Measurements from ENCODE around the gene DDX28.
"Not testable (repeated sequence)": the region's sequence is repeated elsewhere in the genome, so short reads cannot be mapped to it uniquely, and the experiment has no call there.

The DDX28 gene

DNA sequence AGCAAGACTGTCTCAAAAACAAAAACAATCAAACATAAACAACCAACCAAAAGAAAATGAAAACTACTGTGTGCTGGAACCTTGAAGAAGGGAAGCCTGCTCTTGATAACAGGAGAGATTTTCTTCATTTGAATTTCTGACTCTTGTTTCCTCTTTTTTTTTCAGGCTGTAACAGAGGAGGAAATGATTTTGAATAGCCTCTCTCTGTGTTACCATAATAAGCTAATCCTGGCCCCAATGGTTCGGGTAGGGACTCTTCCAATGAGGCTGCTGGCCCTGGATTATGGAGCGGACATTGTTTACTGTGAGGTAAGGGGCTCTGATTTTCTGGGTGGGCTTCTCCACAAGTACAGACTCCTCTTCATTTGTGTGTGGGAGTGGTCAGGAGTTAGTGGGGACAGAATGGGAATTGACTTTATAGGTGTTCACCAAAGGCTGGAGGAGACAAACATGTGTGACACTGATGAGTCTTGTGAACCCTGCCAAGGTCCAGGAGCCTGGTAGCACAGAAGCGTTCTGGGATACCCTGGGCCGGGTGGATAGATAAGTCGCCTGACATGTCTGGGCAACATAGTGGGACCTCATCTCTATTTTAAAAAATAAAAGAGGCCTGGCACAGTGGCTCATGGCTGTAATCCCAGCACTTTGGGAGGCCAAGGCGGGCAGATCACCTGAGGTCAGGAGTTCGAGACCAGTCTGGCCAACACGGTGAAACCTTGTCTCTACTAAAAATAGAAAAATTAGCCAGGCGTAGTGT, 15.0 kb upstream of the DDX28 start:
- DNase-seq (ENCODE audit: low spot score), result no peak

DNA sequence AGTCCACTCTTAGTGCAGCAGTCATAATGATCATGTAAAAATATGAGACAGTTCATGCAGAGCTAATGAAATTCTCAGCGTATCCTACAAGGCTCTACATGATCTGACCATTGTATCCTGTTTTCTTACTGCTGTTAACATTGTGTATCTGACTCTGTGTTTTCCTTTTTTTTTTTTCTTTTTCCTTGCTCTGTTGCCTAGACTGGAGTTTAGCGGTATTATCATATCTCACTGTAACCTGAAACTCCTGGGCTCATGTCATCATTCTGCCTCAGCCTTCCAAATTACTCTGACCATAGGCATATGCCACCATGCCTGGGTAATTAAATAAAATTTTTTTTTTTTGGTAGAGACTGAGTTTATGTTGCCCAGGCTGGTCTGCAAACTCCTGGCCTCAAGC, 12.2 kb upstream of the DDX28 start:
- DNase-seq (ENCODE audit: low spot score), result no peak

DNA sequence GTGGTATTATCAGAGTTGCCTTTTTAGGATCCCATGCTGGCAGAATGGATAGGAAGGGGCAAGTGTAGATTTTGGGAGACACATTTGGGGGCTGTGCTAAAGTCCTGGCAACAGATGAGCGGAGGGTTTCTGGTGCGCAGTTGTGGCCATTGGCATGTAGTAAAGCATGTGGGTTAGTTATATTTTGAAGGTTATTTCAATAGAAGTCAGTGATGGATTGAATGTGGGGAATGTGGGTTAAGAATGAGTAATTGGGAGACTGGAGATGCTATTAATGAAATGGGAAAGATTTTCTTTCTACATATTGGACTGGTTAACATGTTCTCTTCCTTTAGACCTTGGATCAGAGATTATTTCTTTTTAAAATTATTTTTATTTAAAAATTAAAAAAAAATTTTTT, 10.1 kb upstream of the DDX28 start:
- DNase-seq (ENCODE audit: low spot score), result no peak

DNA sequence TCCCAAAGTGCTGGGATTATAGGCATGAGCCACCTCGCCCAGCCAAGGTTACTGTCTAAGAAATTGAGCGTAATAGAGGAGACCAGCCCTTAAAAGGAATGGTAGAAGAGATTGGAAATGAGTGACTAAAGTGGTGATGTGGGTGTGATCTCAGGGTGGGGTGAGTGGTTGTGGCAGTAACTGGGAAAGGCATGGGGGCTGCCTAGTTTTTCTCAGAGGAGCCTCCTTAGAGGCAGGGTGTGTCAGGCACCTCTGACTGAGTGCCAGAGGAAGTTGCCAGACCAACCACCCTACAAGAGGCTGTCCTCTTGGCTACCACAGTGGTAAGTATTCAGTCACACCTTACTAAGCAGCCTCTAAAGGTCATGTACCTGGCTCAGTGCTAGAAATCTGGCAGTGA, 8.9 kb upstream of the DDX28 start:
- DNase-seq (ENCODE audit: low spot score), result no peak

DNA sequence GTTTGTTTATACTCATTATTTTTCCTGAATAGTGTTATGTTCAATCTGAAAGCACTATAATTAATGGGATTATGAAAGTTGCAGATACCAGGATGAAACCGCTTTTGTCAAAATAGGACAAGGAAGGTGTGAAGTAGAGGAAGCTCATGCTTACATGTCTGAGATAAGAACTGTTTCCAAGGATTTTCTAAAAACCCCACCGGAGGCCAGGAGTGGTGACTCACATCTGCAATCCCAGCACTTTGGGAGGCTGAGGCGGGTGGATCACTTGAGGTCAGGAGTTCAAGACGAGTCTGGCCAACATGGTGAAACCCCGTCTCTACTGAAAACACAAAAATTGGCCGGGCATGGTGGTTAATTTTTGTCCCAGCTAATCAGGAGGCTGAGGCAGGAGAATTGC, 7.1 kb upstream of the DDX28 start:
- DNase-seq (ENCODE audit: low spot score), result not testable (repeated sequence)

DNA sequence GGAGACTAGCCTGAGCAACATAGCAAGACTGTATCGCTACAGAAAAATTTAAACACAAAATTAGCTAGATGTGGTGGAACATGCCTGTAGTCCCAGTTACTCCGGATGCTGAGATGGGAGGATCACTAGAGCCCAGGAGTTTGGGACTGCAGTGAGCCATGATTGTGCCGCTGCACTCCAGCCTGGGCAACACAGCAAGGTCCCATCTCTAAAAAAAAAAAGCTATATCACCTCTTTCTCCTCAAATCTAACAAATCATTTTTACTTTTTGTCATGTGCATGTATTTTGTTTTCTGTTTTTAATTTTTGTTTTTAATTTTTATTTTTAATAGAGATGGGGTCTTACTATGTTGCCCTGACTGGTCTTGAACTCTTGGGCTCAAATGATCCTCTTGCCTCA, 6.0 kb upstream of the DDX28 start:
- no peak for DNase-seq (ENCODE audit: low spot score)

DNA sequence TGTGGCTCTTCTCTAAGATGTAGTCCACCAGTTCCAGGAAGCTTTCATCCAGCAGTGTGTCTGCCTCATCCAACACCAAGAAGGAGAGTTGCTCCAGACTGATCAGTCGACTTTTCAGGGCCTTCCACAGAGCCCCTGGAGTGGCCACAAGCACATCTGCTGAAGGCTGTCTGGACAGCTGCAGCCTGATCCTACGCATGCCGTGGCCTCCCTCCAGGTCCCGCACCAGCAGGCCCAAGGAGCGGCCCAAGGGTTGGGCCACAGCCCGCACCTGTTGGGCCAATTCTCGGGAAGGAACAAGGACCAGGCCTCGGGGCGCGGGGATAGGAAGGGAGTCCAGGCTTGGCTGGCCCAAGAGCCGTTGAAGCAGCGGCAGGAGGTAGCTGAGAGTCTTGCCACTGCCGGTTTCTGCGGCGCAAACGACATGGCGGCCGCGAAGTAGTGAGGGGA, 729 bp downstream of the DDX28 start:
- no peak for DNase-seq (ENCODE audit: low spot score)

DNA sequence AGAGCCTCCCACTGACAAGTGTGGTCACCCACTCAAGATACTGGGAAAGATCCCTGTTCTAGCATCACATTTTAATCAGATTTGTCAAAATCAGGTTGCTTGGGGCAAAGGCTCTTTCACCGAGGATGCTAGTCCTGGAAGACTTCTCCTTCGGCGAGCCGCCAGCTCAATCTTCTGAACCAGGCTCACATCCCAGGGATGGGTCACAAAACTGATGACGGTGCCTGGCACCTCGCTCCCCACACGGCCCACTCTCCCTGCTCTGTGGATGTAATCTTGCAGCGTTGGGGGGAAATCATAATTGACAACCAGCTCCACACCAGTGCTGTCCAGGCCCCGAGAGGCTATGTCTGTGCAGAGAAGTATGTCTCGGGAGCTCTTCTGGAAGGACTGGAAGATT, 1.5 kb downstream of the DDX28 start:
- DNase-seq (ENCODE audit: low spot score), result no peak

DNA sequence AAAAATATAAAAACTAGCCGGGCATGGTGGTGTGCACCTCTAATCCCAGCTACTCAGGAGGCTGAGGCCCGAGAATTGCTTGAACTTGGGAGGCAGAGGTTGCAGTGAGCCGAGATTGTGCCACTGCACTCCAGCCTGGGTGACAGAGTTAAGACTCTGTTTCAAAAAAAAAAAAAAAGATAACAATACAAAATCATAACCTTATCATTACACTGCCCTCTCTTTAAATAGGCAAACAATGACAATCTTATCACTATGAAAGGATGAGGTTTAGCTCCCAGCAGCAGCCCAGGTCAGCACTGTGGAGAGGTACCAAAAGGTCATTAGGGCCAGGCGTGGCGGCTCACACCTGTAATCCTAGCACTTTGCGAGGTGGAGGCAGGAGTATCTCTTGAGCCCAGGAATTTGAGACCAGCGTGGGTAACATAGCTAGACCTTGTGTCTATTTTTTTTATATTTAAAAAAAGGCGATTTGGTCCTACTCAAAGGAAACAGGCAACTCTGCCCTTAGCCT, 3.8 kb downstream of the DDX28 start:
- DNase-seq (ENCODE audit: low spot score), result no peak

DNA sequence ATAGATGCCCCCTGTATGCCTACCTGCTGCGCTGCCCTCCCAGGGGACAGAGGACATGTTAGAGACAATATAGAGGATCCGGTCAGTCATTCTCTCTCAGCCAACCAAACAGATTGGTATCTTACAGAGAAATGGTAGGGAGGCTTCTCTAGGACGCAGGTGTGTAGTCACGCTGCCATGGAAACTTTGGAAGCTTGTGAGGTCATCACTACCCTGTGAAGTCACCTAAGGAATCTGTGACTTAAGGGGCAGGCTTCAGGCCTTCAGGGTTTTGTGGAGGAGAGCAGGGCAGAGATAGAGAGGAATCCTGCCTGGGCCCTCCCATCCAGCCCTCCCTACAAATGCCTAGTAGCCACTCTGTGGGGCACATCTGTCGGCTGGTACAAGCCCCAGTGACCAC, 7.4 kb downstream of the DDX28 start, which contains the start of gene DPEP2NB:
Gene DPEP2NB, minus strand, starts transcription at position 231 of the 400 bp plus-strand sequence. Its CDS starts 141 bp downstream, at position 90.
- DNase-seq (ENCODE audit: low spot score), result no peak

DNA sequence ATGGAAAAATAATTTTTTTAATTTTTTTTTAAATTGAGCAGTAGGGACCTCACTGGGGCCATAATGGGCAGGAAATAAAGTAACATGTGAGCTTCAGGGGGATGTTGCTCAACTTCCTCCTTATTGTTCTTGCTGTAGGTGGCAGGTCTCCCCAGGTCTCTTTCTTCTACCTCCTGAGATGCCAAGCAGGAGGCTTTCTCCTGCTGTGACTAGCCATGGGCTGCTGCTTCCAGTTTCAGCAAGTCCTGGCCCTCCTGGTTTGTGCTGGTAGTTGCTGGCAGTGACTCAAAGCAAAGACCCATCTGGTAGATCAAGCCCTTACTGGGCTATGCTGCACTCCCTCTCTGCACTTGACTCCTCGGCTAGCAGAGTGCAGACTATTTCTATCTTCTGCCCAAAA, 9.6 kb downstream of the DDX28 start:
- no peak for DNase-seq (ENCODE audit: low spot score)

DNA sequence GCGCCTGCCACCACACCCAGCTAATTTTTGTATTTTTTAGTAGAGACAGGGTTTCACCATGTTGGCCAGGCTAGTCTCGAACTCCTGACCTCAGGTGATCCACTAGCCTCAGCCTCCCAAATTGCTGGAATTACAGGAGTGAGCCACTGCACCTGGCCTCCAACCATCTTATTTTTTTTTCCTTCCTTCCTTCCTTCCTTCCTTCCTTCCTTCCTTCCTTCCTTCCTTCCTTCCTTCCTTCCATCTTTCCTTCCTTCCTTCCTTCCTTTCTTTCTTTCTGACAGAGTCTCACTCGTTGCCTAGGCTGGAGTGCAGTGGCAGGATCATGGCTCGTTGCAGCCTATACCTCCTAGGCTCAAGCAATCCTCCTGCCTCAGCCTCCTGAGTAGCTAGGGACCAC, 13.2 kb downstream of the DDX28 start:
- DNase-seq (ENCODE audit: low spot score), result not testable (repeated sequence)

DNA sequence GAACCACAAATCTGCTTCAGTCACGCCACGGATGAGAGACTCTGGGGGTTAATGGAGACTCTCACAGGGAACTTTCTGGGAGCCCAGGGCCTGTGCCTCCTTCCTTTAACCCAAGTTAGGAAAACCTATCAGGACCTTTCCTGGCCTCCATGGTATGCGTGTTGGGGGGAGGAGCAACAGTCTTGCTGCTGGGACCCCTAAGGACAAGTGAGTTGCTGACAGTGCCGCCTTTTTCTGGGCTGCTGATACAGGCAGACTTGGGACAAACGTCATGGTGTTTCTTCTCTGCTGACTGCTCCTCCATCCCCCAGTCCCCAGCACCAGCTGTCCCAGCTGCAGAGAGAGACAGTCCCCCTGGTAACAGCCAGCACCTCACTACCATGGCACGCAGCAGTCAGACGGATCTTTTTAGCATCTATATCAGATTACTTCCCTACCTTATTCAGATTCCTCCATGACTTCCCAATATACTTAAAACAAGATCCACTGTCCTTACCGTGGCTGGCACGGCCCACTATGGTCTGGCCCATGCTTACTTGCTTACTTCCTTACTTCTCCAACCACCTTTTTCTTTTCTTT, 13.8 kb downstream of the DDX28 start:
- DNase-seq (ENCODE audit: low spot score), result no peak

DNA sequence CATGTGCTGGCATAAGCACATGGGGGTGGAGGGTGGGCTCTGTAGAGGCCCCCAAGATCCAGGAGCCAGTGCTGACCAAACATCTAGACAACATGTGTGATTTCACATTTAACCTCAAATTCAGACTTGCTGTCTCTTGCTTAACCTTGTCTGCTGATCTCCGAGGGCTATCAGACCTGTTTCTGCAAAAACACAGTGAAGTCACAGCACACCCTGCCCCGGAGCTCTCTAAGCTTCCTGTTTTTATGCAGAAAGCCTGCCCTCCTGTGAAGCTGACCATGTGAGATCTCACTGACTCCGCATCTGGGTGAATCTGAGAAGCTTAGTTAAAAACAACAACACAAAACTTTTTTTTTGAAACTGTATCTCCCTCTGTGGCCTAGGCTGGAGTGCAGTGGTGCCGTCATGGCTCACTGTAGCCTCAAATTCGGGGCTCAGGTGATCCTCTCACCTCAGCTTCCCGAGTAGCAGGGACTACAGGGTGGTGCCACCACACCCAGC, 17.2 kb downstream of the DDX28 start:
- DNase-seq (ENCODE audit: low spot score), result no peak

DNA sequence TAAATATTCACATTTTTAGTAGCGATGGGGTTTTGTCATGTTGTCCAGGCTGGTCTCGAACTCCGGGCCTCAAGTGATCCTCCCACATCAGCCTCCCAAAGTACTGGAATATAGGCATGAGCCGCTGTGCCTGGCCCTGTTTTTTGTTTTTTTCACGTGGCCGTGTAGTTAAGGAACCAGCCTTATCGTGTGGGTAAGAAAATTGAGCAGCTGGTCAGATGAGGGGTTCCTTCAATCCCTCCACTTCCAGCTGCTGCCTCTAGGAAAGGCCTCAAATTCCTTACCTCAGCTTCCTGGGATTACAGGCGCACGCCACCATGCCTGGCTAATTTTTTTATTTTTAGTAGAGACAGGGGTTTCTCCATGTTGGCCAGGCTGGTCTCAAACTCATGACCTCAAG, 17.8 kb downstream of the DDX28 start:
- DNase-seq (ENCODE audit: low spot score), result no peak

DNA sequence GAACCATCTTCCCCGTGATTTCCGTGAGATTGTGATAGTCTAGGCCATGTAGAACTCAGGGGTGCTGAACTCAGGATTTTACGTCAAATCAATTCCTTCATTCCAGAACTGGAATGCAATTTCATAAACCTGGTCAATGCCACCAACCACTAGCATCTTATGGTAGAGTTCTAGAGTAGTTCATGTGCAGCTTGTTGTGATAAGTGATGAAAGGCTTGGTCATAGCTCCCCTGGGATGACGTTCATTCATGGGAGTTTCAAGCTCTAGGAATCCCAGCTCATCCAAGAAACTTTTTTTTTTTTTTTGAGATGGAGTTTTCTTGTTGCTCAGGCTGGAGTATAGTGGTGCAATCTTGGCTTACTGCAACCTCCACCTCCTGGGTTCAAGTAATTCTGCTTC, 20.0 kb downstream of the DDX28 start:
- no peak for DNase-seq (ENCODE audit: low spot score)

DNA sequence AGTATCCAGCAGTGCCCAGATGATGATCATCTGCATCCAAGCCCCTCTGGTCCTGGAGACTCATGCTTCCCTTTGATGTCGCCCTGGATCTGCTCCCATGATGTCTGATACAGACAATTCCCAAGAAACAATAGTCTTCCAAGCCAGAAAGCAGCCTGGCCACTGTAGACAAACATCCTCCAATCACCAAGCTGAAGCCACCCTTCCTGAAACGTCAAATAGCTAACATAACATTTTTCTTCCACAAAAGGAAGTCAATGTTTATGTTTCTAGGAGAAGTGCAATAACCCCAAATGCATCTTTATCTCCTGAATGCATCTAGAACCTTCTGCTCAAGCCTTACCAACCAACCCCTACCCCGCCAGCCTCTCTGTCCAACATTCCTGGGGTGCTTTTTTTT, 22.6 kb downstream of the DDX28 start:
- DNase-seq (ENCODE audit: low spot score), result no peak

DNA sequence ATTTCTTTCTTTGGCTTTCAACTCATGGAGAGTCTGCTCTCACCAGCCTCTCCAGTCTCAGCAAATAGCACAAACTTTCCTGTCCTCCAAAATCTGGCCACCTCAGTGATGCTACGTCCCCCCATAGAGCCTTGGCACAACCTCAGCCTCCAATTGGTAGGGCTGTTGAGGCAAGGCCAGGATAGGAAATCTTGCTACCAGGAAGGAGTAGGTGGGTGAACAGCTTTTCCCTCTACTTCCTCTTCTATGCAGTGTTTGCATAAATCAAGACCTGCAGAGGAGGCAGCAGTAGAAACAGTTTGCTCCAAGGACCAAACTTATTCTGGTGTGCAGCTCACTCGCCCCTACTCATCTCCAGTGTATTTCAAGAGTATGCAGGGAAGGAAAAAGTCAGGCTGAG, 23.0 kb downstream of the DDX28 start:
- DNase-seq (ENCODE audit: low spot score), result no peak

DNA sequence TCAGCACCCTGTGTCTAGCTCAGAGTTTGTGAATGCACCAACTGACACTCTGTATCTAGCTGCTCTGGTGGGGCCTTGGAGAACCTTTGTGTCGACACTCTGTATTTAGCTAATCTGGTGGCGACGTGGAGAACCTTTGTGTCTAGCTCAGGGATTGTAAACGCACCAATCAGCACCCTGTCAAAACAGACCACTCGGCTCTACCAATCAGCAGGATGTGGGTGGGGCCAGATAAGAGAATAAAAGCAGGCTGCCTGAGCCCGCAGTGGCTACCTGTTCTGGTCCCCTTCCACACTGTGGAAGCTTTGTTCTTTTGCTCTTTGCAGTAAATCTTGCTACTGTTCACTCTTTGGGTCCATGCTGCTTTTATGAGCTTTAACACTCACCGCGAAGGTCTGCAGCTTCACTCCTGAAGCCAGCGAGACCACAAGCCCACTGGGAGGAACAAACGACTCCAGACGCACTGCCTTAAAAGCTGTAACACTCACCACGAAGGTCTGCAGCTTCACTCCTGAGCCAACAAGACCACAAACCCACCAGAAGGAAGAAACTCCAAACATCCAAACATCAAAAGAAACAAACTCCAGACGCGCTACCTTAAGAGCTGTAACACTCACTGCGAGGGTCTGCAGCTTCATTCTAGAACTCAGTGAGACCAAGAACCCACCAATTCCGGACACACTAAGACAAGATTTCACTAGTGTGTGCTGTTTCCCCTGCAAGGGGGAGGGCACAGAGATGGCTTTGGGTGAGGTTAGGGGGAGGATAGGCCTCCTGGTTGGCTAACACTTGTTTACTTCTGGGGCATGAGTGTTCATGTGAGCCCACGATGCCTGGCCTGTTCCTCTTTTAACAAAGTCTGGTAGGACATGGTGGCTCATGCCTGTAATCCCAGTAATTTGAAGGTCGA, 24.0 kb downstream of the DDX28 start, which contains the start of gene DPEP2:
Gene DPEP2, minus strand, starts transcription at position 706 of the 910 bp plus-strand sequence. CDS start 6,272 bp downstream, outside the sequence.
- not testable (repeated sequence) for DNase-seq (ENCODE audit: low spot score)

DNA sequence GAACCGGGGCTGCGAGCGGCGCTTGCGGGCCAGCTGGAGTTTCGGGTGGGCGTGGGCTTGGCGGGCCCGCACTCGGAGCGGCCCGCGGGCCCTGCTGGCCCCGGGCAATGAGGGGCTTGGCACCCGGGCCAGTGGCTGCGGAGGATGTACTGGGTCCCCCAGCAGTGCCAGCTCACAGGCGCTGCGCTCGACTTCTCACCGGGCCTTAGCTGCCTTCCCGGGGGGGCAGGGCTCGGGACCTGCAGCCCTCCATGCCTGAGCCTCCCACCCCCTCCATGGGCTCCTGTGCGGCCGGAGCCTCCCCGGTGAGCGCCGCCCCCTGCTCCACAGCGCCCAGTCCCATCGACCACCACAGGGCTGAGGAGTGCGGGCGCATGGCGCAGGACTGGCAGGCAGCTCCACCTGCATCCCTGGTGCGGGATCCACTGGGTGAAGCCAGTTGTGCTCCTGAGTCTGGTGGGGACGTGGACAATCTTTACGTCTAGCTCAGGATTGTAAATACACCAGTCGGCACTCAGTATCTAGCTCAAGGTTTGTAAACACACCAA, 24.7 kb downstream of the DDX28 start:
- DNase-seq (ENCODE audit: low spot score), result not testable (repeated sequence)

DNA sequence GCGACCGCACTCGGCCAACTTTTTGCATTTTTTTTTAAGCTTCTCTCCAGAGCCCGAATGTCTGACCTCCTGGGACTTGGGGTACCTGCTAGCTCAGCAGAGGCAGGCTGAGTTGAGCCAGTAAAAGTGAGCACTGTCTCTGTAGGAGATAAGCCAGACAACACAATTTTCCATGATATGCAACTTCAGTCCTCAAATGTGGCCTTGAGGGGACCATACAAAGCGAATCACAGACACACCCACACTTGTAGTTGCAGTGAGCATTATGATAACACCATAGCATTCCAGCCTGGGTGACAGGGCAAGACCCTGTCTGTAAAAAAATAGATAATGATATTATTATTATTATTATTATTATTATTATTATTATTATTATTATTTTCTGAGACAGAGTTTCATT, 26.4 kb downstream of the DDX28 start:
- DNase-seq (ENCODE audit: low spot score), result no peak

DNA sequence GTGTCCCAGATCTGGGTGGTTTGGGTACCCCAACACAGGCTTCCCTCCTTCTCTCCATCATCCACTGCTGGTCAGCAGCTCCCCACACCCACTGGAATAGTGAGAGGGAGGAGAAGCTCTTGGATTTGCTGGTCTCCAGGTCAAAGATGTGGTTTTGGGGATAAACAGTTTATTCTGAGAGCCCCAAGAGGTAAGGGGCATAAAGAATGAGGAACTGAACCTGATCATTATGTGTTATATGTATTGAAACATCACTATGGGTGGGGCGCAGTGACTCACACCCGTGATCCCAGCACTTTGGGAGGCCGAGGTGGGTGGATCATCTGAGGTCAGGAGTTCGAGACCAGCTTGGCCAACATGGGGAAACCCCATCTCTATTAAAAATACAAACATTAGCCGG, 27.6 kb downstream of the DDX28 start:
- no peak for DNase-seq (ENCODE audit: low spot score)
